ENCODE results near the gene MADD. TPM values are rescaled to one million over a fixed set of nuclear protein-coding genes. Genes with fewer than 3 reads are reported as not detected.

MADD gene
- total RNA-seq, 1 experiment from 2014 or later = 132 TPM

DNA sequence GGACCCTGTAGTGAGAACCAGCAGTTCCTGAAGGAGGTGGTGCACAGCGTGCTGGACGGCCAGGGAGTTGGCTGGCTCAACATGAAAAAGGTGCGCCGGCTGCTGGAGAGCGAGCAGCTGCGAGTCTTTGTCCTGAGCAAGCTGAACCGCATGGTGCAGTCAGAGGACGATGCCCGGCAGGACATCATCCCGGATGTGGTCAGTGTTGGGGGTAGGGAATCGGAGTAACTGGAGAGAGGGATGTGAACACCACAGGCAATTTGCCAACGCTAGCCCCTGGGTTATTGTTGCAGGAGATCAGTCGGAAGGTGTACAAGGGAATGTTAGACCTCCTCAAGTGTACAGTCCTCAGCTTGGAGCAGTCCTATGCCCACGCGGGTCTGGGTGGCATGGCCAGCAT, 19.9 kb downstream of the MADD start:
- no peak for DNase-seq (ENCODE audit: low spot score)
- H3K27me3 ChIP-seq (replicated peaks; ENCODE audit: insufficient read depth, low read depth, low read length, poor library complexity) = no peaks in the 10 kb centered on the region
- no peak overlapping the region for H3K27ac ChIP-seq (ENCODE audit: low read depth, low read length, poor library complexity, severe bottlenecking)
- CTCF ChIA-PET = no interaction called here
- no TSS peak for BruUV-seq (replicated peaks)
- POLR2A ChIA-PET (ENCODE audit: low non-redundant PET) = interaction anchor here (0.7 kb wide), 1 partner anchor 284 kb away, joined by 3 read pairs; no protein-coding TSS in a partner anchor
- intact Hi-C loops (cut with micrococcal nuclease; ENCODE audit: unreplicated experiment) = no loop called here
- TF ChIP-seq EZH2 (IDR thresholded peaks at IDR 0.05; ENCODE audit: borderline replicate concordance, low read depth, low read length, poor library complexity, severe bottlenecking) = no peak
- TF ChIP-seq, protein P1, sequence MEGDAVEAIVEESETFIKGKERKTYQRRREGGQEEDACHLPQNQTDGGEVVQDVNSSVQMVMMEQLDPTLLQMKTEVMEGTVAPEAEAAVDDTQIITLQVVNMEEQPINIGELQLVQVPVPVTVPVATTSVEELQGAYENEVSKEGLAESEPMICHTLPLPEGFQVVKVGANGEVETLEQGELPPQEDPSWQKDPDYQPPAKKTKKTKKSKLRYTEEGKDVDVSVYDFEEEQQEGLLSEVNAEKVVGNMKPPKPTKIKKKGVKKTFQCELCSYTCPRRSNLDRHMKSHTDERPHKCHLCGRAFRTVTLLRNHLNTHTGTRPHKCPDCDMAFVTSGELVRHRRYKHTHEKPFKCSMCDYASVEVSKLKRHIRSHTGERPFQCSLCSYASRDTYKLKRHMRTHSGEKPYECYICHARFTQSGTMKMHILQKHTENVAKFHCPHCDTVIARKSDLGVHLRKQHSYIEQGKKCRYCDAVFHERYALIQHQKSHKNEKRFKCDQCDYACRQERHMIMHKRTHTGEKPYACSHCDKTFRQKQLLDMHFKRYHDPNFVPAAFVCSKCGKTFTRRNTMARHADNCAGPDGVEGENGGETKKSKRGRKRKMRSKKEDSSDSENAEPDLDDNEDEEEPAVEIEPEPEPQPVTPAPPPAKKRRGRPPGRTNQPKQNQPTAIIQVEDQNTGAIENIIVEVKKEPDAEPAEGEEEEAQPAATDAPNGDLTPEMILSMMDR (conservative IDR thresholded peaks at IDR 0.05; ENCODE audit: low read depth, low read length) = no peak
- H3K4me3 ChIP-seq (ENCODE audit: low read depth, low read length, poor library complexity, severe bottlenecking) = no peak overlapping the region
- peaks cover 98% of the 10 kb centered on the region for H3K36me3 ChIP-seq (ENCODE audit: insufficient read depth, low read length, poor library complexity, severe bottlenecking)
- H3K9me3 ChIP-seq (ENCODE audit: low read depth, low read length, poor library complexity, severe bottlenecking) = no peaks in the 10 kb centered on the region
- no peaks in the 10 kb centered on the region for H3K4me1 ChIP-seq (ENCODE audit: insufficient read depth, low read length, poor library complexity, severe bottlenecking)

DNA sequence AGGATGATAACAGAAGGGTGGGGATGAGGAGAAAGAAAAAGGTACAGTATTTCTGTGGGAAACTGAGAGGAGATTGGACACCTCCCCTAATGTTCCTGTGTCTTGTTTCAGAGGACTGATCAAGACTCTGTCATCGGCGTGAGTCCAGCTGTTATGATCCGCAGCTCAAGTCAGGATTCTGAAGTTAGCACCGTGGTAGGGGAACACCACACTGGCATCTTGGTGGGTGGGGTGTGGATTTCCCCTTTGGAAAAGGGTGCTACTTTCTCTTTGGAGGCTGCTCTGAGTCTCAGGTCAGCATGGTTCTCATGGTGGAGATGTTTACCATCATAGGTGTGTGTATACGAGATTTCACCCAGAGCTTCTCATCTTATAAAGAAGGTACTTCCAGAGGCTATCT, 25.5 kb downstream of the MADD start:
- Histone ChIP-seq H3K4me1 (ENCODE audit: insufficient read depth, low read length, poor library complexity, severe bottlenecking) (no peaks in the 10 kb centered on the region), H3K36me3 (ENCODE audit: insufficient read depth, low read length, poor library complexity, severe bottlenecking) (peaks cover 92% of the 10 kb centered on the region), H3K9me3 (ENCODE audit: low read depth, low read length, poor library complexity, severe bottlenecking) (peaks cover 12% of the 10 kb centered on the region), H3K27ac (ENCODE audit: low read depth, low read length, poor library complexity, severe bottlenecking) (no peak overlapping the region), H3K27me3 (replicated peaks; ENCODE audit: insufficient read depth, low read depth, low read length, poor library complexity) (no peaks in the 10 kb centered on the region), H3K4me3 (ENCODE audit: low read depth, low read length, poor library complexity, severe bottlenecking) (no peak overlapping the region)
- no peak for DNase-seq (ENCODE audit: low spot score)
- no peak for TF ChIP-seq EZH2 (IDR thresholded peaks at IDR 0.05; ENCODE audit: borderline replicate concordance, low read depth, low read length, poor library complexity, severe bottlenecking)
- POLR2A ChIA-PET (ENCODE audit: low non-redundant PET) = no interaction called here
- intact Hi-C loops (cut with micrococcal nuclease; ENCODE audit: unreplicated experiment) = no loop called here
- CTCF ChIA-PET = interaction anchor here (0.5 kb wide), 1 partner anchor 13 kb away, joined by 5 read pairs; no protein-coding TSS in a partner anchor
- no TSS peak for BruUV-seq (replicated peaks)

DNA sequence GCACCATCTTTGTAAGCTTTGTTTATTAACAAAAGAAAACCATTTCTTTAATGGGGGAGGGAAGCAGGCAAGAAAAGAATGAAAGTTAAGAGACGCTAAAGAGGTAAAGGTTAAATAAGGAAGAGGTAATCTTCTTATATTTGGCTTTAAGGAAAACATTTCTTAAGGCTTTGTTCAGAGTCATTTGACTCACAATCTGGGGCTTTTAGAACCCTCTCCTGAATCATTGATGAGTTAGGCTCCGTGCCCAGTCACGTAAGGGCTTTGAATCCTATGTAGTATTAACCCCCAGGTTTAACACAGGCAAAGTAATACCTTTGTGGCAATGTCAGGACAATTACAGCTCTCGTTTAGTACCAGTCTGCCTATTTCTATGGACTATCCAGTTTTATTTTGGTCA, 26.1 kb downstream of the MADD start:
- Histone ChIP-seq H3K27ac (ENCODE audit: low read depth, low read length, poor library complexity, severe bottlenecking) (no peak overlapping the region), H3K4me1 (ENCODE audit: insufficient read depth, low read length, poor library complexity, severe bottlenecking) (no peaks in the 10 kb centered on the region), H3K4me3 (ENCODE audit: low read depth, low read length, poor library complexity, severe bottlenecking) (no peak overlapping the region), H3K36me3 (ENCODE audit: insufficient read depth, low read length, poor library complexity, severe bottlenecking) (peaks cover 86% of the 10 kb centered on the region), H3K9me3 (ENCODE audit: low read depth, low read length, poor library complexity, severe bottlenecking) (peaks cover 12% of the 10 kb centered on the region), H3K27me3 (replicated peaks; ENCODE audit: insufficient read depth, low read depth, low read length, poor library complexity) (no peaks in the 10 kb centered on the region)
- ChIA-PET POLR2A (ENCODE audit: low non-redundant PET) (no interaction called here), CTCF (no interaction called here)
- no TSS peak for BruUV-seq (replicated peaks)
- TF ChIP-seq, protein P1 (conservative IDR thresholded peaks at IDR 0.05; ENCODE audit: low read depth, low read length) = no peak
- no peak for DNase-seq (ENCODE audit: low spot score)
- intact Hi-C loops (cut with micrococcal nuclease; ENCODE audit: unreplicated experiment) = no loop called here

DNA sequence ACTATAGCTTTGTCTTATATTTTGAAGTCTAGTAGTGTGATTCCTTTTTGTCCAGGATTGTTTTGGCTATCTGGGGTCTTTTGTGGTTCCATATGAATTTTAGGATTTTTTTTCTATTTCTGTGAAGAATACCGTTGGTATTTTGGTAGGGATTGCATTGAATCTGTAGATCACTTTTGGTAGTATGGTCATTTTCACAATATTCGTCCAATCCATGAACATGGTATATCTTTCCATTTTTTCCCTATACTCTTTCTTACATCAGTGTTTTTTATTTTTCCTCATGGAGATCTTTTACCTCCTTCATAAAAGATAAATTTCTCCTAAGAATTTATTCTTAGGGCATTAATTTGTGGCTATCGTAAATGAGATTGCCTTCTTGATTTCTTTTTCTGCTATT, 29.1 kb downstream of the MADD start:
- no TSS peak for BruUV-seq (replicated peaks)
- Histone ChIP-seq H3K27me3 (replicated peaks; ENCODE audit: insufficient read depth, low read depth, low read length, poor library complexity) (no peaks in the 10 kb centered on the region), H3K36me3 (ENCODE audit: insufficient read depth, low read length, poor library complexity, severe bottlenecking) (peaks cover 85% of the 10 kb centered on the region), H3K4me3 (ENCODE audit: low read depth, low read length, poor library complexity, severe bottlenecking) (no peak overlapping the region), H3K27ac (ENCODE audit: low read depth, low read length, poor library complexity, severe bottlenecking) (no peak overlapping the region), H3K9me3 (ENCODE audit: low read depth, low read length, poor library complexity, severe bottlenecking) (peaks cover 20% of the 10 kb centered on the region), H3K4me1 (ENCODE audit: insufficient read depth, low read length, poor library complexity, severe bottlenecking) (no peaks in the 10 kb centered on the region)
- ChIA-PET POLR2A (ENCODE audit: low non-redundant PET) (no interaction called here), CTCF (no interaction called here)
- DNase-seq (ENCODE audit: low spot score) = no peak
- intact Hi-C loops (cut with micrococcal nuclease; ENCODE audit: unreplicated experiment) = no loop called here
- TF ChIP-seq, protein P1 (conservative IDR thresholded peaks at IDR 0.05; ENCODE audit: low read depth, low read length) = no peak
- TF ChIP-seq EZH2 (IDR thresholded peaks at IDR 0.05; ENCODE audit: borderline replicate concordance, low read depth, low read length, poor library complexity, severe bottlenecking) = no peak

Data from A673 (cell line).